Stomach (tissue), 9 donors: ENCODE results near the gene MTCH1. TPM values are rescaled to one million over a fixed set of nuclear protein-coding genes. Genes with fewer than 3 reads are reported as not detected.

Experiments used
- DNase-seq, 2 donors: peaks; one replicate each; pipeline versions ENCODE4 v3.0.0 to v3.0.0-alpha.2; 2013 to 2019
- H3K27ac ChIP-seq, 5 donors: fragments of 200-600 bp in 4 of 5; sonication (generic) in 4 of 5; one replicate each; pipeline ENCODE4 v1.5.1; 2013 to 2019; ENCODE audit warnings: mild to moderate bottlenecking in 1 of 5, moderate library complexity in 1 of 5
- H3K27me3 ChIP-seq, 3 donors: fragments of 200-600 bp; sonication (generic); one replicate each; pipeline ENCODE4 v1.5.1; 2017 to 2019; ENCODE audit warnings: mixed run types in 1 of 3
- H3K36me3 ChIP-seq, 4 donors: fragments of 200-600 bp; sonication (generic); 1 replicate in 3 of 4; 2 replicates in 1 of 4; pipeline ENCODE4 v1.5.1; 2016 to 2019
- H3K4me1 ChIP-seq, 4 donors: fragments of 200-600 bp; sonication (generic); one replicate each; pipeline ENCODE4 v1.5.1; 2016 to 2019
- H3K4me3 ChIP-seq, 4 donors: fragments of 200-600 bp; sonication (generic) in 3 of 4; one replicate each; pipeline ENCODE4 v1.5.1; 2016 to 2019; ENCODE audit warnings: mild to moderate bottlenecking in 1 of 4
- H3K9me3 ChIP-seq, 4 donors: fragments of 200-600 bp; sonication (generic); one replicate each; pipeline ENCODE4 v1.5.1; 2016 to 2019
- EP300 ChIP-seq: sonication (generic); formaldehyde crosslinking; IDR thresholded peaks from one replicate; pipeline ENCODE4 v1.6.1; 2017; ENCODE audit warnings: antibody characterized with exemption
- POLR2A ChIP-seq, 4 donors: fragments of 450-650 bp; IDR thresholded peaks; one replicate each; pipeline ENCODE4 v1.6.1; 2016; ENCODE audit warnings: antibody characterized with exemption in 4 of 4, control low read depth in 2 of 4, mild to moderate bottlenecking in 1 of 4, moderate library complexity in 1 of 4
- POLR2AphosphoS5 ChIP-seq, 3 donors: sonication (generic); formaldehyde crosslinking; IDR thresholded peaks; one replicate each; pipeline ENCODE4 v1.6.1; 2016; ENCODE audit warnings: antibody characterized with exemption in 3 of 3
- WGBS, 5 donors: extraction: QIAGEN DNeasy Blood & Tissue Kit in 3 of 5; methylation state at CpG; one replicate each; pipeline versions ENCODE4 v1.1.5 to v1.1.7; 2013 to 2018; 5-methylcytosine and 5-hydroxymethylcytosine counted together
- intact Hi-C: fragments of 100-400 bp; cut with DNase I; formaldehyde crosslinking; loops from one replicate; pipeline ENCODE4 v1.15.1; 2023; ENCODE audit warnings: low total_unique reads
- polyA plus RNA-seq, 3 donors: library from polyadenylated mRNA; stranded (reverse); fragments of 200-250 nt; gene quantifications; one replicate each; pipeline ENCODE4 v1.2.3, GENCODE V29; 2013
- total RNA-seq, 5 donors: library from RNA; depleted of rRNA; stranded (reverse); fragments of >200 nt; gene quantifications; one replicate each; pipeline versions ENCODE4 v1.1.0 to v1.2.3, GENCODE V29; 2014 to 2016
- TF ChIP-seq, protein P1 (sequence below), 7 experiments: fragments of 450-650 bp in 4 of 7; fragments of 200-600 bp in 3 of 7; sonication (generic) in 3 of 7; IDR thresholded peaks; one replicate each; pipeline ENCODE4 v1.5.1; 2016 to 2019; ENCODE audit warnings: antibody characterized with exemption in 7 of 7, control low read depth in 2 of 7, mild to moderate bottlenecking in 1 of 7
- donor health status: healthy with polysubstance abuse.
- donor health status: Bipolar disorder and iron deficiency.
- donor health status: healthy.

The MTCH1 gene
- total and polyA plus RNA-seq, 8 donors: 110 to 202 (median 148) TPM

DNA sequence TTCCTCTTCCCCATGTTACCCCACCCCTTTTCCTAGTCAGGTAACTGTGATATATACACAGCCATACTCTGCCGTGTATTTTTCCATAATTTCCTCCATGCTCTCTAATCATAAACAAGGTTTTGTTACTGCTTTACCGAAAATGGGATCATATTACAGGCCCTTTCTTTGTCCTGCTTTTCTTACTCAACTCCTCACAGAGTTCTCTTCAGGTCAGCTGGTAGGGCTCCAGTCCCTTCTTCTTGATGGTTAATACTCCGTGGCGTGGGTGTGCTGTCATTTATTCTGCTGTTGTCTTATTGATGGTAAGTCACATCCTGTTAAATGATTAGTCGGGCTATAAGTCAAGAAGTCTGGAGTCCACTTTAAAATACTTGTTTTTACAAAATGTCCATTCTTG, 56.4 kb downstream of the MTCH1 start:
- intact Hi-C loops: no loop called here
- no peak for TF ChIP-seq POLR2A (IDR thresholded peaks at IDR 0.05)
- TF ChIP-seq, protein P1, sequence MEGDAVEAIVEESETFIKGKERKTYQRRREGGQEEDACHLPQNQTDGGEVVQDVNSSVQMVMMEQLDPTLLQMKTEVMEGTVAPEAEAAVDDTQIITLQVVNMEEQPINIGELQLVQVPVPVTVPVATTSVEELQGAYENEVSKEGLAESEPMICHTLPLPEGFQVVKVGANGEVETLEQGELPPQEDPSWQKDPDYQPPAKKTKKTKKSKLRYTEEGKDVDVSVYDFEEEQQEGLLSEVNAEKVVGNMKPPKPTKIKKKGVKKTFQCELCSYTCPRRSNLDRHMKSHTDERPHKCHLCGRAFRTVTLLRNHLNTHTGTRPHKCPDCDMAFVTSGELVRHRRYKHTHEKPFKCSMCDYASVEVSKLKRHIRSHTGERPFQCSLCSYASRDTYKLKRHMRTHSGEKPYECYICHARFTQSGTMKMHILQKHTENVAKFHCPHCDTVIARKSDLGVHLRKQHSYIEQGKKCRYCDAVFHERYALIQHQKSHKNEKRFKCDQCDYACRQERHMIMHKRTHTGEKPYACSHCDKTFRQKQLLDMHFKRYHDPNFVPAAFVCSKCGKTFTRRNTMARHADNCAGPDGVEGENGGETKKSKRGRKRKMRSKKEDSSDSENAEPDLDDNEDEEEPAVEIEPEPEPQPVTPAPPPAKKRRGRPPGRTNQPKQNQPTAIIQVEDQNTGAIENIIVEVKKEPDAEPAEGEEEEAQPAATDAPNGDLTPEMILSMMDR (IDR thresholded peaks at IDR 0.05): no peak
- TF ChIP-seq POLR2AphosphoS5 (IDR thresholded peaks at IDR 0.05): no peak
- no peak for TF ChIP-seq EP300
- DNase-seq: no peak
- Histone ChIP-seq H3K4me3 (no peak overlapping the region), H3K27me3 (no peaks in the 10 kb centered on the region), H3K36me3 (peaks cover 6 to 17% (median 12%) of the 10 kb centered on the region in 4 donors), H3K4me1 (peaks cover 9 to 30% (median 19%) of the 10 kb centered on the region in 4 donors), H3K9me3 (no peaks in the 10 kb centered on the region), H3K27ac (peak overlapping the region in 1 of 5 donors; percentile 11)
- WGBS, 5 donors: 31 to 41% (median 32%) methylated on average over 5 of the region's 5 CpGs

DNA sequence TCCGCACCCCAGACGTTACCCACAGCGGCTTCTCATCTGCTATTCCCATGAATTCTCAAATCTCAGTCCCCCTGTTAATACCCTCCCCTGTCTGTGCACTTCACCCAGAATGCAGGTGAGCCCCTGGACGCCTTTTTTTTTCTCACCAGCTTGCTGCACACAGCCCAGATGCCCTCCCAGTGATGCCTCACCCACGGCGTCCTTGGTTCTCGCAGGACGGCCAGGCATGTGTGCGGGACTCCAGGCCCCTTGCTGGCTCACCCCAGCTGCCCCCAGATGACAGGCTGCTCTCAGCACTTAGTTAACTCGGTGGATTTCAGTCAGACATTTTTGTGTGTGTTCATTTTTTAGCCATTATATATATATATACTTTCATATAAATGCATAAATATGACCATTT, 56.8 kb downstream of the MTCH1 start:
- Histone ChIP-seq H3K27ac (peak overlapping the region in 1 of 5 donors; percentile 21), H3K36me3 (peaks cover 6 to 22% (median 17%) of the 10 kb centered on the region in 4 donors), H3K4me1 (peaks cover 9 to 30% (median 19%) of the 10 kb centered on the region in 4 donors), H3K4me3 (no peak overlapping the region), H3K9me3 (no peaks in the 10 kb centered on the region), H3K27me3 (no peaks in the 10 kb centered on the region)
- 79 to 83% (median 81%) methylated on average over 10 of the region's 10 CpGs for WGBS, 5 donors
- no peak for TF ChIP-seq EP300
- TF ChIP-seq, protein P1 (IDR thresholded peaks at IDR 0.05): no peak
- TF ChIP-seq POLR2AphosphoS5 (IDR thresholded peaks at IDR 0.05): no peak
- no peak for TF ChIP-seq POLR2A (IDR thresholded peaks at IDR 0.05)
- intact Hi-C loops: no loop called here
- no peak for DNase-seq

- no peaks in the 10 kb centered on the region for H3K27me3 ChIP-seq
- peak overlapping the region in 2 of 5 donors; percentile 30 to 47 for H3K27ac ChIP-seq
- TF ChIP-seq, protein P1 (IDR thresholded peaks at IDR 0.05): no peak
- TF ChIP-seq POLR2AphosphoS5 (IDR thresholded peaks at IDR 0.05): no peak
- no peak for TF ChIP-seq POLR2A (IDR thresholded peaks at IDR 0.05)
- no peak for TF ChIP-seq EP300
- intact Hi-C loops: no loop called here
- DNase-seq: no peak
- H3K36me3 ChIP-seq: peaks cover 12 to 28% (median 23%) of the 10 kb centered on the region in 4 donors
- 65 to 85% (median 67%) methylated on average over 7 of the region's 7 CpGs for WGBS, 5 donors
- H3K4me1 ChIP-seq: peaks cover 9 to 30% (median 19%) of the 10 kb centered on the region in 4 donors
- H3K4me3 ChIP-seq: no peak overlapping the region
- H3K9me3 ChIP-seq: no peaks in the 10 kb centered on the region
These were observed 57.5 kb downstream of the MTCH1 start for GRCh38 chr6:36928547-36928918.

- 53 to 70% (median 66%) methylated on average over 10 to 13 of the region's 13 CpGs for WGBS, 5 donors
- peak in 1 of 2 donors; percentile 39 for DNase-seq
- H3K27ac ChIP-seq: peak overlapping the region in 3 of 5 donors; percentile 22 to 47 (median 30)
These were observed 58.1 kb downstream of the MTCH1 start for GRCh38 chr6:36927691-36928546.

More at GRCh38 chr6:36927691-36928546, 58.1 kb downstream of the MTCH1 start:
- Histone ChIP-seq H3K36me3 (peaks cover 17 to 34% (median 29%) of the 10 kb centered on the region in 4 donors), H3K27me3 (no peaks in the 10 kb centered on the region), H3K9me3 (no peaks in the 10 kb centered on the region), H3K4me1 (peaks cover 9 to 30% (median 19%) of the 10 kb centered on the region in 4 donors), H3K4me3 (no peak overlapping the region)
- no peak for TF ChIP-seq EP300
- peak in 1 of 3 donors; percentile 22 for TF ChIP-seq POLR2AphosphoS5 (IDR thresholded peaks at IDR 0.05)
- no peak for TF ChIP-seq POLR2A (IDR thresholded peaks at IDR 0.05)
- TF ChIP-seq, protein P1 (IDR thresholded peaks at IDR 0.05): no peak
- intact Hi-C loops: no loop called here
